K562 (cell line): ENCODE measurements around the gene TNIK. TPM values are rescaled to one million over a fixed set of nuclear protein-coding genes. Genes with fewer than 3 reads are reported as not detected.
A peak's percentile ranks its signal among the peaks of the same experiment; 100 is the strongest.

Experiments
- E4F1 ChIP-seq: fragments of 250-450 bp; sonication (Bioruptor Pico); IDR thresholded peaks from 2 replicates; pipeline ENCODE4 v1.5.0; 2021; ENCODE audit warnings: mild to moderate bottlenecking, borderline replicate concordance
- MGA ChIP-seq: fragments of 450-650 bp; IDR thresholded peaks from 2 replicates; pipeline ENCODE4 v1.6.1; 2016; ENCODE audit warnings: mild to moderate bottlenecking, moderate library complexity
- polyA plus RNA-seq, 8 experiments: library from polyadenylated mRNA; depleted of rRNA in 4 of 8; stranded (reverse) in 5 of 8; unstranded in 3 of 8; fragments of >200 nt; fragmentation: Nextera tagmentation in 2 of 8; fragmentation: Illumina TruSeq in 1 of 8; extraction: Ambion mirVana in 2 of 8; extraction: Trizol in 1 of 8; gene quantifications; 2 replicates each; pipeline versions ENCODE4 v1.2.1 to v1.2.3, GENCODE V29; 2011 to 2014; ENCODE audit warnings: inconsistent platforms in 1 of 8, missing spikeins in 1 of 8
- total RNA-seq, 7 experiments: library from RNA; depleted of rRNA in 6 of 7; stranded (reverse); fragments of >200 nt in 6 of 7; fragmentation: Illumina TruSeq in 2 of 7; extraction: Trizol in 2 of 7; gene quantifications; 2 replicates each; pipeline versions ENCODE4 v1.2.1 to v1.2.3, GENCODE V29; 2011 to 2021; ENCODE audit warnings: low replicate concordance in 1 of 7

TNIK gene
- total and polyA plus RNA-seq, 9 of the 15 experiments (the other 6 are each of a cell fraction or from before 2014, with no cell fraction given) = 6.6 to 39.0 (median 24.7) TPM

DNA sequence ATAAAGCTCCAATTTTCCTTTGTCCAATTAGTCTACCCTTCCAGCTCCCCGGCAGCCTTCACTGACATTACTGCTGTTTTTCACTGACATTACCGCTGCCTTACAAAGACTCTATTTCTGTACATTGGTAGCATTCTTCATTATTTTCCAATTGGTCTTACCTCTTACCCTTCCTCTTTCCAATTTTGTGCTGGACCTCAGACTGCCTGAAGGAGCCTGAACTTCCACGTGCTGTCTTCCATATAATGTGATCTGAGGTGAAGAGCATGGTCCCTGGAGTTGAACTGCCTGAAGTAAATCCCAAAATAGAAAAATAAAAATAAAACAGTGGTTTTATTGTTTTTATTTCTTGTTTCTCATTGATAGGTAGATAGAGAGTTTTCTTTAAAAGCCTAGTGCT lies 9.2 kb upstream of the TNIK start (continued):
- TF ChIP-seq MGA = peak; percentile 50
- no peak for TF ChIP-seq E4F1 (CRISPR knock-in tag)
